H9 (cell line): Measurements from ENCODE around the gene TSC22D4. TPM values are rescaled to one million over a fixed set of nuclear protein-coding genes. Genes with fewer than 3 reads are reported as not detected.
A peak's percentile ranks its signal among the peaks of the same experiment; 100 is the strongest.
"Not testable (repeated sequence)": the region's sequence is repeated elsewhere in the genome, so short reads cannot be mapped to it uniquely, and the experiment has no call there.

ENCODE experiments used
- DNase-seq: peaks from one replicate; pipeline ENCODE4 v3.0.0-alpha.2; 2017
- H2AFZ ChIP-seq: one replicate; pipeline ENCODE4 v1.6.1; 2013; ENCODE audit warnings: mild to moderate bottlenecking, low read length, control low read depth, moderate library complexity
- H2AK5ac ChIP-seq: 2 replicates; pipeline ENCODE4 v1.6.1; 2013; ENCODE audit warnings: low read length, control low read depth, mixed read lengths; ENCODE audit not compliant: insufficient read length
- H2BK120ac ChIP-seq: one replicate; pipeline ENCODE4 v1.6.1; 2013; ENCODE audit warnings: low read depth, mild to moderate bottlenecking, low read length, control low read depth, inconsistent platforms; ENCODE audit not compliant: poor library complexity, severe bottlenecking
- H2BK12ac ChIP-seq: 2 replicates; pipeline ENCODE4 v1.6.1; 2013; ENCODE audit warnings: low read length, control low read depth, mixed read lengths, low read depth; ENCODE audit not compliant: insufficient read length
- H2BK15ac ChIP-seq: 2 replicates; pipeline ENCODE4 v1.6.1; 2013; ENCODE audit warnings: low read depth, low read length, control low read depth
- H2BK20ac ChIP-seq: one replicate; pipeline ENCODE4 v1.6.1; 2013; ENCODE audit warnings: low read depth, mild to moderate bottlenecking, low read length, control low read depth, inconsistent platforms; ENCODE audit not compliant: poor library complexity, severe bottlenecking
- H2BK5ac ChIP-seq: 2 replicates; pipeline ENCODE4 v1.6.1; 2013; ENCODE audit warnings: low read length, control low read depth, mixed read lengths; ENCODE audit not compliant: insufficient read length
- H3K14ac ChIP-seq: 2 replicates; pipeline ENCODE4 v1.6.1; 2013; ENCODE audit warnings: low read length, control low read depth; ENCODE audit not compliant: insufficient read depth
- H3K18ac ChIP-seq: 2 replicates; pipeline ENCODE4 v1.6.1; 2013; ENCODE audit warnings: low read depth, mild to moderate bottlenecking, mixed read lengths, low read length, control low read depth; ENCODE audit not compliant: insufficient read length
- H3K23ac ChIP-seq: 2 replicates; pipeline ENCODE4 v1.6.1; 2013; ENCODE audit warnings: low read length, control low read depth, mixed read lengths, low read depth; ENCODE audit not compliant: insufficient read length
- H3K23me2 ChIP-seq: 2 replicates; pipeline ENCODE4 v1.6.1; 2013; ENCODE audit warnings: low read depth, mild to moderate bottlenecking, mixed read lengths, low read length, control low read depth; ENCODE audit not compliant: insufficient read length, poor library complexity, severe bottlenecking
- H3K27ac ChIP-seq: 2 replicates; pipeline ENCODE4 v1.5.1; 2013; ENCODE audit warnings: low read length, control low read depth, mixed read lengths, low read depth; ENCODE audit not compliant: insufficient read length
- H3K27me3 ChIP-seq: 2 replicates; pipeline ENCODE4 v1.6.1; 2013; ENCODE audit warnings: low read length, control low read depth, inconsistent platforms; ENCODE audit not compliant: insufficient read depth
- H3K4ac ChIP-seq: 2 replicates; pipeline ENCODE4 v1.6.1; 2013; ENCODE audit warnings: low read depth, mild to moderate bottlenecking, control low read depth, inconsistent platforms, low read length, moderate library complexity
- H3K4me1 ChIP-seq: 2 replicates; pipeline ENCODE4 v1.6.1; 2013; ENCODE audit warnings: low read length, control low read depth, inconsistent platforms; ENCODE audit not compliant: insufficient read depth
- H3K4me2 ChIP-seq: 2 replicates; pipeline ENCODE4 v1.6.1; 2013; ENCODE audit warnings: low read length, control low read depth, mixed read lengths; ENCODE audit not compliant: insufficient read length, insufficient read depth
- H3K56ac ChIP-seq: 2 replicates; pipeline ENCODE4 v1.6.1; 2013; ENCODE audit warnings: low read depth, mild to moderate bottlenecking, mixed read lengths, low read length, control low read depth; ENCODE audit not compliant: insufficient read length
- H3K79me1 ChIP-seq: 2 replicates; pipeline ENCODE4 v1.6.1; 2013; ENCODE audit warnings: low read depth, mild to moderate bottlenecking, moderate library complexity, low read length, control low read depth, inconsistent platforms; ENCODE audit not compliant: insufficient read depth, poor library complexity, severe bottlenecking
- H3K79me2 ChIP-seq: 2 replicates; pipeline ENCODE4 v1.6.1; 2013; ENCODE audit warnings: low read length, control low read depth, inconsistent platforms; ENCODE audit not compliant: insufficient read depth
- H3K9ac ChIP-seq: 2 replicates; pipeline ENCODE4 v1.6.1; 2013; ENCODE audit warnings: low read length, control low read depth, mixed read lengths; ENCODE audit not compliant: insufficient read length; ENCODE audit errors: extremely low read depth
- H3K9me3 ChIP-seq: one replicate; pipeline ENCODE4 v1.6.1; 2013; ENCODE audit warnings: low read depth, low read length, inconsistent platforms; ENCODE audit not compliant: control insufficient read depth
- H3T11ph ChIP-seq: one replicate; pipeline ENCODE4 v1.6.1; 2013; ENCODE audit warnings: mild to moderate bottlenecking, low read length, control low read depth, inconsistent platforms
- H4K20me1 ChIP-seq: one replicate; pipeline ENCODE4 v1.6.1; 2013; ENCODE audit not compliant: control insufficient read depth, insufficient read length, insufficient read depth
- H4K5ac ChIP-seq: 2 replicates; pipeline ENCODE4 v1.6.1; 2013; ENCODE audit warnings: low read depth, mild to moderate bottlenecking, mixed read lengths, low read length, control low read depth; ENCODE audit not compliant: insufficient read length
- H4K8ac ChIP-seq: replicated peaks from 2 replicates; pipeline ENCODE4 v1.6.1; 2013; ENCODE audit warnings: low read length, control low read depth, mixed read lengths, low read depth; ENCODE audit not compliant: insufficient read length
- H4K91ac ChIP-seq: 2 replicates; pipeline ENCODE4 v1.6.1; 2013; ENCODE audit warnings: low read depth, mild to moderate bottlenecking, moderate library complexity, mixed read lengths, low read length, control low read depth; ENCODE audit not compliant: insufficient read length
- H3K27ac Mint-ChIP-seq, 3 experiments: 2 replicates in 2 of 3; 3 replicates in 1 of 3; pipeline ENCODE4 v1.8.0; 2020 to 2021; ENCODE audit warnings: mixed read lengths in 3 of 3, mild to moderate bottlenecking in 1 of 3, moderate library complexity in 1 of 3
- H3K27me3 Mint-ChIP-seq: 2 replicates; pipeline ENCODE4 v1.8.0; 2021; ENCODE audit warnings: low read depth, mild to moderate bottlenecking, moderate library complexity, mixed read lengths
- H3K36me3 Mint-ChIP-seq, 3 experiments: 2 replicates in 2 of 3; 3 replicates in 1 of 3; pipeline ENCODE4 v1.8.0; 2020 to 2021; ENCODE audit warnings: low read depth in 3 of 3, mixed read lengths in 3 of 3; ENCODE audit not compliant: insufficient read depth in 1 of 3
- H3K4me1 Mint-ChIP-seq, 2 experiments: 2 replicates each; pipeline ENCODE4 v1.8.0; 2020; ENCODE audit warnings: mixed read lengths in 2 of 2
- H3K4me3 Mint-ChIP-seq, 2 experiments: 2 replicates in 1 of 2; 3 replicates in 1 of 2; pipeline ENCODE4 v1.8.0; 2020 to 2021; ENCODE audit warnings: mild to moderate bottlenecking in 2 of 2, mixed read lengths in 2 of 2, moderate library complexity in 1 of 2
- H3K9me3 Mint-ChIP-seq, 2 experiments: 2 replicates in 1 of 2; 3 replicates in 1 of 2; pipeline ENCODE4 v1.8.0; 2020; ENCODE audit warnings: mild to moderate bottlenecking in 2 of 2, mixed read lengths in 2 of 2, moderate library complexity in 1 of 2
- WGBS: extraction: QIAGEN DNeasy Blood & Tissue Kit; methylation state at CpG from one replicate; pipeline ENCODE4 v1.1.7; 2013; ENCODE audit warnings: missing lambda C conversion rate, low lambda C conversion rate, mixed read lengths; ENCODE audit not compliant: insufficient read length; ENCODE audit errors: extremely low coverage; 5-methylcytosine and 5-hydroxymethylcytosine counted together
- total RNA-seq: library from RNA; stranded (reverse); gene quantifications from 2 replicates; pipeline ENCODE4 v1.2.1, GENCODE V29; 2021
- TF ChIP-seq, protein P1 (sequence below): fragments of 200-600 bp; sonication (generic); conservative IDR thresholded peaks from 3 replicates; pipeline ENCODE4 v1.8.0; 2021; ENCODE audit warnings: antibody characterized with exemption, mild to moderate bottlenecking

TSC22D4 gene
- total RNA-seq, 1 experiment from 2014 or later: 17.5 TPM

DNA sequence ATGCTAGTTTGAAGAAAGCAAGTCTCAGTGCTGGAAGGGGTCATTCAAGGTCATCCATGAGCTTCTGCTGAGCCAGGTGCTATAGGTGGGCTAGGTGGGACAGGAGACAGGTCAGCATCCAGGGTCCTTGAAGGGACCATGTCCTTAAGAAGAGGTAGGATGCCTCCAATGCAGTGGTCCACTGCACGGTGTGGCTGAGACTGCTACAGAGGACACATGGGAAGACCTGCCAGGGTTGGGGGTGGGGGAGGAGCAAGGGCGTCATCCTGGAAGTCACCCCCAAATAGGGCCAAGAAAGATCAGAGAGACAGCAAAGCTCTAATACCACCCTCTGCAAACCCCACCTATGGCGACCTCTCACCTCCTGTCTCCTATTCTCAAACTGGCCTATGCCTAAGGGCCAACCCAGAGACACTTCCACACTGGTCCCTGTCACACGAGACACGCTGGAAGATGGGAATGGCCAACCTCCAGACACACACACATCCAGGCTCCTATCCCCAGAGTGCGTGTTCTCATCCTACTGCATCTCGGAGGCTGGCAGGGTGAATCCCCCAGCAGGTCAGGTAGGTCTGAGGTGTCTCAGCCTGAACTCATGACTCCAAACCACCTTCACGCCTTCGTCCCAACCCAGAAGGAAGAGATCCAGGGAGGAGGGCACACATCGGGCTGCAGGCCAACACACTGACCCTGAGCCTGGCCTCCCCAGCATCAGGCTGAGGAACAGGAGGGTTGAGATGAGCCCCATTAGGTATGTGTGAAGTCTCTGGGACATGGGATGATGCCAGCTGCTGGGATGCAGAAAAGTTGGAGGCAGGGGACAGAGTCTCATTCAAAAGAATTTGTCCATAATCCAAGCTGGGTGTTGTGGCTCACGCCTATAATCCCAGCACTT lies 37.1 kb downstream of the TSC22D4 start:
- no peak overlapping the region; the same call in 1 of the 2 replicates for H3K14ac ChIP-seq
- H3K18ac ChIP-seq: no peak overlapping the region
- no peak overlapping the region for H2BK120ac ChIP-seq
- H4K5ac ChIP-seq: no peak overlapping the region
- TF ChIP-seq, protein P1, sequence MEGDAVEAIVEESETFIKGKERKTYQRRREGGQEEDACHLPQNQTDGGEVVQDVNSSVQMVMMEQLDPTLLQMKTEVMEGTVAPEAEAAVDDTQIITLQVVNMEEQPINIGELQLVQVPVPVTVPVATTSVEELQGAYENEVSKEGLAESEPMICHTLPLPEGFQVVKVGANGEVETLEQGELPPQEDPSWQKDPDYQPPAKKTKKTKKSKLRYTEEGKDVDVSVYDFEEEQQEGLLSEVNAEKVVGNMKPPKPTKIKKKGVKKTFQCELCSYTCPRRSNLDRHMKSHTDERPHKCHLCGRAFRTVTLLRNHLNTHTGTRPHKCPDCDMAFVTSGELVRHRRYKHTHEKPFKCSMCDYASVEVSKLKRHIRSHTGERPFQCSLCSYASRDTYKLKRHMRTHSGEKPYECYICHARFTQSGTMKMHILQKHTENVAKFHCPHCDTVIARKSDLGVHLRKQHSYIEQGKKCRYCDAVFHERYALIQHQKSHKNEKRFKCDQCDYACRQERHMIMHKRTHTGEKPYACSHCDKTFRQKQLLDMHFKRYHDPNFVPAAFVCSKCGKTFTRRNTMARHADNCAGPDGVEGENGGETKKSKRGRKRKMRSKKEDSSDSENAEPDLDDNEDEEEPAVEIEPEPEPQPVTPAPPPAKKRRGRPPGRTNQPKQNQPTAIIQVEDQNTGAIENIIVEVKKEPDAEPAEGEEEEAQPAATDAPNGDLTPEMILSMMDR: no peak
- no peaks in the 10 kb centered on the region for H3K27me3 ChIP-seq
- no peak overlapping the region for H2BK12ac ChIP-seq
- no peaks in the 10 kb centered on the region for H3K4me1 ChIP-seq
- Mint-ChIP-seq H3K27ac (peak overlapping the region in 1 of 3 experiments; percentile 3; a peak in 1 of 7 replicates), H3K4me3 (no peak overlapping the region), H3K9me3 (no peaks in the 10 kb centered on the region), H3K4me1 (peaks cover 6 to 9% of the 10 kb centered on the region in 2 experiments), H3K36me3 (peaks cover 0 to 14% (median 0%) of the 10 kb centered on the region in 3 experiments; a peak in 2 of 7 replicates), H3K27me3 (no peaks in the 10 kb centered on the region)
- no peak for DNase-seq
- WGBS: no CpG with 5 or more reads among the region's 11 CpGs
- no peak overlapping the region for H3K4me2 ChIP-seq
- no peak overlapping the region for H3K23ac ChIP-seq
- H2BK20ac ChIP-seq: no peak overlapping the region
- no peak overlapping the region for H2BK5ac ChIP-seq
- no peaks in the 10 kb centered on the region for H3K79me2 ChIP-seq
- H3K9me3 ChIP-seq: no peaks in the 10 kb centered on the region
- no peak overlapping the region for H3K27ac ChIP-seq
- H3T11ph ChIP-seq: no peak overlapping the region
- H4K91ac ChIP-seq: no peak overlapping the region
- H2BK15ac ChIP-seq: no peak overlapping the region
- H3K23me2 ChIP-seq: no peaks in the 10 kb centered on the region
- H3K79me1 ChIP-seq: no peaks in the 10 kb centered on the region
- H4K8ac ChIP-seq: no peak overlapping the region
- no peak overlapping the region for H2AK5ac ChIP-seq
- no peak overlapping the region for H3K9ac ChIP-seq
- no peak overlapping the region for H2AFZ ChIP-seq
- H3K4ac ChIP-seq: no peak overlapping the region
- no peaks in the 10 kb centered on the region for H4K20me1 ChIP-seq
- H3K56ac ChIP-seq: no peak overlapping the region

DNA sequence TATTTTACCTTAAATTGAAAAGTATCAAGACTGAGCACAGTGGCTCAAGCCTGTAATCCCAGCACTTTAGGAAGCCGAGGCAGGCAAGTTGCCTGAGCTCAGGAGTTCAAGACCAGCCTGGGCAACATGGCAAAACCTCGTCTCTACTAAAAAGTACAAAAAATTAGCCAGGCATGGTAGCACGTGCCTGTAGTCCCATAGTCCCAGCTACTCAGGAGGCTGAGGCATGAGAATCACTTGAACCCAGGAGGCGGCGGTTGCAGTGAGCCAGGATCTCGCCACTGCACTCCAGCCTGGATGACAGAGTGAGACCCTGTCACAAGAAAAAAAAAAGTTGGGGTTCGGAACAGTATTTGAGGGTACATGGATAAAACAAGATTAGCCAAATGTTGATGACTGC lies 39.8 kb downstream of the TSC22D4 start:
- not testable (repeated sequence) for H3K14ac ChIP-seq, H3K9ac ChIP-seq, H3K4me1 ChIP-seq, H3K9me3 Mint-ChIP-seq, DNase-seq, H3K27me3 ChIP-seq, H3K4me2 ChIP-seq, H2BK12ac ChIP-seq, H2BK120ac ChIP-seq, H3K27me3 Mint-ChIP-seq, H3K18ac ChIP-seq, H3K23ac ChIP-seq, H3K9me3 ChIP-seq, H2BK5ac ChIP-seq, H3K4ac ChIP-seq, H4K5ac ChIP-seq, H2AFZ ChIP-seq, H3K27ac Mint-ChIP-seq, H3T11ph ChIP-seq, H4K8ac ChIP-seq, H2AK5ac ChIP-seq, H3K23me2 ChIP-seq, H4K20me1 ChIP-seq, H3K4me3 Mint-ChIP-seq, H3K56ac ChIP-seq, H4K91ac ChIP-seq, H2BK20ac ChIP-seq, H3K27ac ChIP-seq, H3K79me1 ChIP-seq, H3K79me2 ChIP-seq, H2BK15ac ChIP-seq
- no CpG with 5 or more reads among the region's 7 CpGs for WGBS
- Mint-ChIP-seq H3K36me3 (peaks cover 7 to 30% (median 10%) of the 10 kb centered on the region in 3 experiments), H3K4me1 (peaks cover 11% of the 10 kb centered on the region in 2 experiments)
